Measurements from ENCODE around the gene IQGAP3. TPM values are rescaled to one million over a fixed set of nuclear protein-coding genes. Genes with fewer than 3 reads are reported as not detected.
"Not testable (repeated sequence)": the region's sequence is repeated elsewhere in the genome, so short reads cannot be mapped to it uniquely, and the experiment has no call there.

Gene IQGAP3
- total RNA-seq, 1 experiment from 2014 or later = 9.2 TPM

GRCh38 chr1:156574039-156574633 is 1.8 kb upstream of the IQGAP3 start:
- no peak for DNase-seq (ENCODE audit: low spot score)

GRCh38 chr1:156572663-156573018 is 276 bp upstream of the IQGAP3 start:
- DNase-seq (ENCODE audit: low spot score) = no peak

GRCh38 chr1:156571261-156571852 is 1.0 kb downstream of the IQGAP3 start:
- DNase-seq (ENCODE audit: low spot score) = peak; percentile 78

GRCh38 chr1:156566436-156566835 is 5.9 kb downstream of the IQGAP3 start:
- DNase-seq (ENCODE audit: low spot score) = no peak

GRCh38 chr1:156565519-156565918 is 6.8 kb downstream of the IQGAP3 start:
- DNase-seq (ENCODE audit: low spot score) = no peak

GRCh38 chr1:156560585-156561163 is 11.7 kb downstream of the IQGAP3 start:
- DNase-seq (ENCODE audit: low spot score) = no peak

GRCh38 chr1:156559797-156560385 is 12.5 kb downstream of the IQGAP3 start:
- no peak for DNase-seq (ENCODE audit: low spot score)

- DNase-seq (ENCODE audit: low spot score) = no peak
These were observed 13.1 kb downstream of the IQGAP3 start for GRCh38 chr1:156559086-156559796.

GRCh38 chr1:156556354-156556753 is 16.0 kb downstream of the IQGAP3 start:
- no peak for DNase-seq (ENCODE audit: low spot score)

GRCh38 chr1:156555715-156556114 is 16.6 kb downstream of the IQGAP3 start:
- no peak for DNase-seq (ENCODE audit: low spot score)

- no peak for DNase-seq (ENCODE audit: low spot score)
These were observed 17.4 kb downstream of the IQGAP3 start for GRCh38 chr1:156554971-156555370.

GRCh38 chr1:156553860-156554485 is 18.4 kb downstream of the IQGAP3 start:
- no peak for DNase-seq (ENCODE audit: low spot score)

- DNase-seq (ENCODE audit: low spot score) = not testable (repeated sequence)
These were observed 19.4 kb downstream of the IQGAP3 start for GRCh38 chr1:156552937-156553336.

GRCh38 chr1:156552518-156552917 is 19.8 kb downstream of the IQGAP3 start:
- DNase-seq (ENCODE audit: low spot score) = no peak

GRCh38 chr1:156551869-156552268 is 20.5 kb downstream of the IQGAP3 start:
- DNase-seq (ENCODE audit: low spot score) = no peak

GRCh38 chr1:156551066-156551643 is 21.2 kb downstream of the IQGAP3 start:
- DNase-seq (ENCODE audit: low spot score) = no peak

GRCh38 chr1:156550346-156550745 is 22.0 kb downstream of the IQGAP3 start:
- DNase-seq (ENCODE audit: low spot score) = no peak

- DNase-seq (ENCODE audit: low spot score) = no peak
These were observed 22.5 kb downstream of the IQGAP3 start for GRCh38 chr1:156549831-156550230.

- no peak for DNase-seq (ENCODE audit: low spot score)
These were observed 23.0 kb downstream of the IQGAP3 start for GRCh38 chr1:156549390-156549789.

GRCh38 chr1:156547982-156548381 is 24.4 kb downstream of the IQGAP3 start:
- DNase-seq (ENCODE audit: low spot score) = no peak

GRCh38 chr1:156547434-156547833 is 24.9 kb downstream of the IQGAP3 start:
- DNase-seq (ENCODE audit: low spot score) = no peak

GRCh38 chr1:156546267-156546666 is 26.1 kb downstream of the IQGAP3 start:
- no peak for DNase-seq (ENCODE audit: low spot score)
